GM12878 (cell line): ENCODE results near the gene DAZAP1. TPM values are rescaled to one million over a fixed set of nuclear protein-coding genes. Genes with fewer than 3 reads are reported as not detected.

Experiments used
- ASH2L ChIP-seq: fragments of 300-600, 200-600 bp; sonication (generic); IDR thresholded peaks from 2 replicates; pipeline ENCODE4 v1.6.1; 2017; ENCODE audit warnings: low read depth, mild to moderate bottlenecking, borderline replicate concordance
- BCL11A ChIP-seq: IDR thresholded peaks from 2 replicates; pipeline ENCODE4 v1.6.1; 2011; ENCODE audit warnings: low read depth, low read length
- CBX5 ChIP-seq: sonication (generic); IDR thresholded peaks from 2 replicates; pipeline ENCODE4 v1.6.1; 2016; ENCODE audit warnings: low read depth, moderate library complexity, mild to moderate bottlenecking, inconsistent platforms
- CHD2 ChIP-seq: IDR thresholded peaks from 2 replicates; pipeline ENCODE4 v1.6.1; 2011; ENCODE audit warnings: low read depth, low read length, improper control_type of control experiment, borderline replicate concordance
- CREM ChIP-seq: IDR thresholded peaks from 2 replicates; pipeline ENCODE4 v1.6.1; 2014; ENCODE audit warnings: antibody characterized with exemption, low read depth
- CUX1 ChIP-seq: IDR thresholded peaks from 2 replicates; pipeline ENCODE4 v1.6.1; 2012; ENCODE audit warnings: improper control_type of control experiment, low read depth, low read length; ENCODE audit not compliant: insufficient replicate concordance
- E4F1 ChIP-seq: fragments of 450-650 bp; IDR thresholded peaks from 2 replicates; pipeline ENCODE4 v1.6.1; 2018; ENCODE audit warnings: borderline replicate concordance, mild to moderate bottlenecking; ENCODE audit not compliant: partially characterized antibody
- NFXL1 ChIP-seq: fragments of 450-650 bp; IDR thresholded peaks from 2 replicates; pipeline ENCODE4 v1.6.1; 2017; ENCODE audit warnings: antibody characterized with exemption, mild to moderate bottlenecking, borderline replicate concordance
- PAX5 ChIP-seq: IDR thresholded peaks from 2 replicates; pipeline ENCODE4 v1.6.1; 2011; ENCODE audit warnings: low read depth, low read length, borderline replicate concordance
- PML ChIP-seq: IDR thresholded peaks from 2 replicates; pipeline ENCODE4 v1.6.1; 2012; ENCODE audit warnings: low read length, inconsistent platforms
- TARDBP ChIP-seq: IDR thresholded peaks from 2 replicates; pipeline ENCODE4 v1.6.1; 2016; ENCODE audit warnings: borderline replicate concordance
- TBL1XR1 ChIP-seq: IDR thresholded peaks from 2 replicates; pipeline ENCODE4 v1.6.1; 2012; ENCODE audit warnings: low read depth, low read length, improper control_type of control experiment
- ZNF24 ChIP-seq: fragments of 450-650 bp; IDR thresholded peaks from 2 replicates; pipeline ENCODE4 v1.6.1; 2017; ENCODE audit warnings: antibody characterized with exemption, mild to moderate bottlenecking
- polyA plus RNA-seq, 11 experiments: library from polyadenylated mRNA; depleted of rRNA in 4 of 11; unstranded in 6 of 11; stranded (reverse) in 5 of 11; fragments of >200 nt; fragmentation: Nextera tagmentation in 4 of 11; fragmentation: Illumina TruSeq in 1 of 11; extraction: Ambion mirVana in 4 of 11; extraction: Trizol in 1 of 11; gene quantifications; 1 replicate in 1 of 11; 2 replicates in 10 of 11; pipeline versions ENCODE4 v1.2.1 to v1.2.3, GENCODE V29; 2011 to 2016; ENCODE audit warnings: inconsistent platforms in 2 of 11, missing spikeins in 2 of 11, low read depth in 1 of 11
- total RNA-seq, 4 experiments: library from RNA; depleted of rRNA in 3 of 4; stranded (reverse); fragments of >200 nt in 3 of 4; fragmentation: Illumina TruSeq in 1 of 4; extraction: Trizol in 1 of 4; gene quantifications; 2 replicates each; pipeline versions ENCODE4 v1.2.1 to v1.2.3, GENCODE V29; 2013 to 2021
- TF ChIP-seq, protein P1 (sequence below): fragments of 450-650 bp; IDR thresholded peaks from 2 replicates; pipeline ENCODE4 v1.6.1; 2018; ENCODE audit warnings: mild to moderate bottlenecking, low read depth, moderate library complexity; ENCODE audit not compliant: partially characterized antibody
- TF ChIP-seq, protein P2 (sequence below): fragments of 450-650 bp; IDR thresholded peaks from 2 replicates; pipeline ENCODE4 v1.6.1; 2017; ENCODE audit warnings: mild to moderate bottlenecking, moderate library complexity

The DAZAP1 gene
- total and polyA plus RNA-seq, 10 of the 15 experiments (the other 5 are each of a cell fraction or from before 2014, with no cell fraction given) = 9.9 to 240 (median 92.3) TPM

DNA sequence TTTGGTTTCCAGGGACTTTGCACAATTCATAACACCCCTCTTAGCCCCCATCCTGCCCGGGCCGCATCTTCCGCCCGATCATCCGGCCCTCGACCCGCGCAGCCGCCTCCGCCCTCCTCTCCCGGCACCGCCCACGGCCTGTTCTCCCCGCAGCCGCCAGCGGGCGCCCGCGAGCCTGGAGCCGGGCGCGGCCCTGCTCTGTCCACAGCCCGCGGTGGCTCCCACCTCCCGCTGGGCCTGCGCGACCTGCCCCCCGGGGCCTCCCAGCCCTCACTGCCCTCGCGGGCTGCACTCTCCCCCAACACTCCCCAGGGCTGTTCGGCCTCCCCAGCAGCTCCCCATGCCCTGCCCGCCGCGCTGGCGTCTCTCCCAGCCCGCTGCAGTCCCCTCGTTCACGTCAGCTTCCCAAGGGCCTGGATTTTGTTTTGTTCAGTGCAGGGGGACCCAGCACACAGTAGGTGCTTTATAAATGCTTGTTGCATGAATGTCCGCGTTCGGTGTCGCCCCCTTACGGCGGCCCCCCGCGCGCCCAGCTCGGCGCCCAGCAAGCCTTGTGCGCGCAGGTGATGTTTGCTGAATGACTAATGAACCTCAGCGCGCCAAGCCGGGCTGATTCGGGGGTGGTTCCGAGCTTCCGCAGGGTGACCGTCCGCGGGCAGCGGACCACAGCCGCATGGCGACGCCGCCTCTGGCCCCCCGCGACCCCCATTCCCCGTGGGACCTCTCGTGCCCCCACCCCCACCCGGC lies 38.0 kb downstream of the DAZAP1 start (continued):
- TF ChIP-seq E4F1 (no peak), ASH2L (no peak), TBL1XR1 (no peak), ZNF24 (peak; percentile 54; the same call in 1 of the 2 replicates), TARDBP (no peak), CBX5 (no peak), CREM (no peak), PML (no peak), CUX1 (no peak), CHD2 (no peak), BCL11A (no peak), NFXL1 (no peak), PAX5 (no peak)
- TF ChIP-seq, protein P1, sequence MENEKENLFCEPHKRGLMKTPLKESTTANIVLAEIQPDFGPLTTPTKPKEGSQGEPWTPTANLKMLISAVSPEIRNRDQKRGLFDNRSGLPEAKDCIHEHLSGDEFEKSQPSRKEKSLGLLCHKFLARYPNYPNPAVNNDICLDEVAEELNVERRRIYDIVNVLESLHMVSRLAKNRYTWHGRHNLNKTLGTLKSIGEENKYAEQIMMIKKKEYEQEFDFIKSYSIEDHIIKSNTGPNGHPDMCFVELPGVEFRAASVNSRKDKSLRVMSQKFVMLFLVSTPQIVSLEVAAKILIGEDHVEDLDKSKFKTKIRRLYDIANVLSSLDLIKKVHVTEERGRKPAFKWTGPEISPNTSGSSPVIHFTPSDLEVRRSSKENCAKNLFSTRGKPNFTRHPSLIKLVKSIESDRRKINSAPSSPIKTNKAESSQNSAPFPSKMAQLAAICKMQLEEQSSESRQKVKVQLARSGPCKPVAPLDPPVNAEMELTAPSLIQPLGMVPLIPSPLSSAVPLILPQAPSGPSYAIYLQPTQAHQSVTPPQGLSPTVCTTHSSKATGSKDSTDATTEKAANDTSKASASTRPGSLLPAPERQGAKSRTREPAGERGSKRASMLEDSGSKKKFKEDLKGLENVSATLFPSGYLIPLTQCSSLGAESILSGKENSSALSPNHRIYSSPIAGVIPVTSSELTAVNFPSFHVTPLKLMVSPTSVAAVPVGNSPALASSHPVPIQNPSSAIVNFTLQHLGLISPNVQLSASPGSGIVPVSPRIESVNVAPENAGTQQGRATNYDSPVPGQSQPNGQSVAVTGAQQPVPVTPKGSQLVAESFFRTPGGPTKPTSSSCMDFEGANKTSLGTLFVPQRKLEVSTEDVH = no peak
- TF ChIP-seq, protein P2, sequence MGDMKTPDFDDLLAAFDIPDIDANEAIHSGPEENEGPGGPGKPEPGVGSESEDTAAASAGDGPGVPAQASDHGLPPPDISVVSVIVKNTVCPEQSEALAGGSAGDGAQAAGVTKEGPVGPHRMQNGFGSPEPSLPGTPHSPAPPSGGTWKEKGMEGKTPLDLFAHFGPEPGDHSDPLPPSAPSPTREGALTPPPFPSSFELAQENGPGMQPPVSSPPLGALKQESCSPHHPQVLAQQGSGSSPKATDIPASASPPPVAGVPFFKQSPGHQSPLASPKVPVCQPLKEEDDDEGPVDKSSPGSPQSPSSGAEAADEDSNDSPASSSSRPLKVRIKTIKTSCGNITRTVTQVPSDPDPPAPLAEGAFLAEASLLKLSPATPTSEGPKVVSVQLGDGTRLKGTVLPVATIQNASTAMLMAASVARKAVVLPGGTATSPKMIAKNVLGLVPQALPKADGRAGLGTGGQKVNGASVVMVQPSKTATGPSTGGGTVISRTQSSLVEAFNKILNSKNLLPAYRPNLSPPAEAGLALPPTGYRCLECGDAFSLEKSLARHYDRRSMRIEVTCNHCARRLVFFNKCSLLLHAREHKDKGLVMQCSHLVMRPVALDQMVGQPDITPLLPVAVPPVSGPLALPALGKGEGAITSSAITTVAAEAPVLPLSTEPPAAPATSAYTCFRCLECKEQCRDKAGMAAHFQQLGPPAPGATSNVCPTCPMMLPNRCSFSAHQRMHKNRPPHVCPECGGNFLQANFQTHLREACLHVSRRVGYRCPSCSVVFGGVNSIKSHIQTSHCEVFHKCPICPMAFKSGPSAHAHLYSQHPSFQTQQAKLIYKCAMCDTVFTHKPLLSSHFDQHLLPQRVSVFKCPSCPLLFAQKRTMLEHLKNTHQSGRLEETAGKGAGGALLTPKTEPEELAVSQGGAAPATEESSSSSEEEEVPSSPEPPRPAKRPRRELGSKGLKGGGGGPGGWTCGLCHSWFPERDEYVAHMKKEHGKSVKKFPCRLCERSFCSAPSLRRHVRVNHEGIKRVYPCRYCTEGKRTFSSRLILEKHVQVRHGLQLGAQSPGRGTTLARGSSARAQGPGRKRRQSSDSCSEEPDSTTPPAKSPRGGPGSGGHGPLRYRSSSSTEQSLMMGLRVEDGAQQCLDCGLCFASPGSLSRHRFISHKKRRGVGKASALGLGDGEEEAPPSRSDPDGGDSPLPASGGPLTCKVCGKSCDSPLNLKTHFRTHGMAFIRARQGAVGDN = 0 out of 2 replicates have a peak, but pooled peaks have one; percentile 20
